GM04504 (cell line): ENCODE measurements around the gene DLG4.

ENCODE experiments used
- DNase-seq: peaks from one replicate; pipeline ENCODE4 v3.0.0-alpha.2; 2012; ENCODE audit warnings: low read depth

The DLG4 gene

GRCh38 chr17:7156342-7156940 lies 63.2 kb downstream of the DLG4 start:
- DNase-seq = no peak

- DNase-seq = no peak
Observed at GRCh38 chr17:7147772-7148171, 71.9 kb downstream of the DLG4 start.

- DNase-seq = no peak
Observed at GRCh38 chr17:7146115-7146514, 73.5 kb downstream of the DLG4 start.

DNA sequence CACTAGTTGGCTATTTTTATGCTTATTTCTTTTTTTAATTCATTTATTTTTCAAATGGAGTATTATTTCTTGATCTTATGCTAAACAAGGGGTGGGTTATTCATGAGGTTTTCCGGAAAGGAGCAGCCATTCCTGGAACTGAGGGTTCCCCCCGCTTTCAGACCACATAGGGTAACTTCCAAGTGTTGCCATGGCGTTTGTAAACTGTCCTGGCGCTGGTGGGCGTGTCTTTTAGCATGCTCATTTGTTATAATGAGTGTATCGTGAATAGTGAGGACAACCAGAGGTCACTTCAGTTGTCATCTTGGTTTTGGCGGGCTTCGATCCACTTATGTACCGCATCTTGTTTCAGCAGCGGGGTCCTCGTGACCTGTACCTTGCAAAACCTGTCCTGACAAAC lies 75.4 kb downstream of the DLG4 start:
- no peak for DNase-seq

DNA sequence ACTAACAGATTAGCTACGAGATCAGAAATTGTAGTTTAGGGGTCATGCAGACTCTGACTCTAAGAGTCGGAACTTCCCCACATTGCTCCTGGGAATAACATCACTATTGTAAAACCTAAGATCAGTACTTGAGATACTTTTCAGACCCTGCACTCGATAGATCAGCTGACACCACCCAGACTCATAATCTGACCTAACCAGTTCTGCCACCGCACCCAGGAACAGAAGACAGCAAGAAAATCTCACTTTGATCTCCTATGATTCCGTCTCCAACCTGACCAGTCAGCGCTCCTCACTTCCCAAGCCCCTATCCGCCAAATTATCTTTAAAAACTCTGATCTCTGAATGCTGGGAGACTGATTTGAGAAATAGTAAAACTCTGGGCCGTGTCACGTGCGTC lies 77.8 kb downstream of the DLG4 start:
- no peak for DNase-seq

GRCh38 chr17:7139400-7139799 lies 80.2 kb downstream of the DLG4 start:
- DNase-seq = no peak

DNA sequence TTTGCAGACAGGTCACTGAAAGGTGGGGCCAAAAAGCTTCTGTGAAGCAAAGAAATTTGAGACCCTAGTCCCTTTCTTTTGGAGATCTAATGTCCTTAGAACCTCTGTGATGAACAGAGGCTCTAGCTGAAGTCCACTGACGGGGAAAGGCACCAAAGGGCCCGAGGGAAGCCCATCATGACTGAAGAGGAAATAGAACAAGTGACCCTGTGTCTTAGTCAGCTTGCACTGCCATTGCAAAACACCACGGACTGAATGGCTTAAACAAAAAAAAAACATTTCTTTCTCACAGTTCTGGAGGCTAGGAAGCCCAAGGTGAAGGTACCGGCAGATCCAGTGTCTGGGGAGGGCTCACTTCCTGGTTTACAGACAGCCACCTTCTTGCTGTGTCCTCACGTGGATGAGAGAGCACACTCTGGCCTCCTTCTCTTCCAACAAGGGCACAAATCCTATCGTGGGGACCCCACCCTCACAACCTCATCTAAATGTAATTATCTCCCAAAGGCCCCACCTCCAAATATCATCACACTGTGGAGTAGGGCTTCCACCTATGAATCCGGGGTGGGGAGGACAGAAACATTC lies 80.7 kb downstream of the DLG4 start:
- no peak for DNase-seq

GRCh38 chr17:7137171-7137943 lies 82.3 kb downstream of the DLG4 start:
- no peak for DNase-seq
